ENCODE data around the gene RUSF1. TPM values are rescaled to one million over a fixed set of nuclear protein-coding genes. Genes with fewer than 3 reads are reported as not detected.
"Not testable (repeated sequence)": the region's sequence is repeated elsewhere in the genome, so short reads cannot be mapped to it uniquely, and the experiment has no call there.

Gene RUSF1
- total RNA-seq, result 10 to 100 TPM; 67.9 to 74.2 TPM

DNA sequence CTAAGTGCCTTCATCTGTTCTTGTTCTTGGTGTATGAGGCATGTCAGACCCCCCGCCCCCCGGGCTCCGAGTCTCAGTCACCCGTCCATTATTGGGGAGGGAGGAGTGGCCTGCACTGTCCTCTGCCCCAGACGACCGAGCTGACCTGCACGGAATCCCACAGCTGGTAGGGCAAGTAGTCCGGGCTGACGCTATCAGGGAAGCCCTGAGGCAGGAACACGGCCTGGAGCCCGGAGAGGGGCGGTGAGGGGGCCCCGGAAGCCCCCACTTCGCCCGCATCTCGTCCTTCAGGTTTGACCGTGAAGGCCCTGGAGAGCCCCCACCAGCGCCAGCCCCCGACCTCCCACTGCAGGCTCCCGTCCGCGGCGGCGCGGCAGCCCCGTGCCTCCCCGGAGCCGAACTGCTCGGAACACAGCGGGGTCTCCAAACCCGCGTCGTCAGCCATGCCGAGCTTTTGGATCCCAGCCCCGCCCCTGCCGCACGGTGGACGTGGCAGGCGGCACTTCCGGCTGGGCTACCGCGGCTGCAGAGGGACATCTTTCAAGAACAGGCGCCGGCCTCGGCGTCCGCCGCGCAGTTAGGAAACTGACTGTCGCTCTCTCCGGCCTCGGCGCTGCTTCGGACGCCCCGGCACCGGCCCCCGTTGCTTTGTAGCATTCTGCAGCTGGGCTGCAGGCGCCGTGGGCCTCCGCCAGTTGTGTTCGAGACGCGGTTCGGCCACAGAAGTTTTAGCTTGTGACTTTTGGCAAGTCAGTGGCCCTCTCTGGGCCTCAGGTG is at the start of gene RUSF1:
TSS of gene RUSF1 (minus strand) at position 463 of the 777 bp plus-strand sequence. CDS start at position 445, 18 bp downstream.
- Histone ChIP-seq H3K36me3 (no peaks in the 10 kb centered on the region), H3K27ac (peak within 1 kb of the TSS; percentile 91 to 95), H3K27me3 (replicated peaks; ENCODE audit: insufficient read depth) (no peaks in the 10 kb centered on the region), H3K9me3 (no peaks in the 10 kb centered on the region), H3K4me1 (ENCODE audit: control insufficient read depth in 1 of 2, low read depth in 2 of 2) (peaks cover 14 to 35% of the 10 kb centered on the region in 2 donors), H3K4me3 (peak within 1 kb of the TSS; percentile 87)
- no peak for TF ChIP-seq CTCF (IDR thresholded peaks at IDR 0.05)
- DNase-seq (ENCODE audit: low spot score) (peak; percentile 62), ATAC-seq (ENCODE audit: insufficient number of reproducible peaks, low FRiP score, low read depth) (peak; percentile 83)

- no peak for TF ChIP-seq CTCF (IDR thresholded peaks at IDR 0.05)
- ATAC-seq (ENCODE audit: insufficient number of reproducible peaks, low FRiP score, low read depth) (no peak), DNase-seq (ENCODE audit: low spot score) (no peak)
- Histone ChIP-seq H3K4me1 (ENCODE audit: control insufficient read depth in 1 of 2, low read depth in 2 of 2) (peaks cover 0 to under 1% of the 10 kb centered on the region in 2 donors), H3K9me3 (no peaks in the 10 kb centered on the region), H3K36me3 (no peaks in the 10 kb centered on the region), H3K27me3 (replicated peaks; ENCODE audit: insufficient read depth) (no peaks in the 10 kb centered on the region), H3K4me3 (no peak overlapping the region), H3K27ac (no peak overlapping the region)
Observed at GRCh38 chr16:31542763-31543162, 34.6 kb upstream of the RUSF1 start.

DNA sequence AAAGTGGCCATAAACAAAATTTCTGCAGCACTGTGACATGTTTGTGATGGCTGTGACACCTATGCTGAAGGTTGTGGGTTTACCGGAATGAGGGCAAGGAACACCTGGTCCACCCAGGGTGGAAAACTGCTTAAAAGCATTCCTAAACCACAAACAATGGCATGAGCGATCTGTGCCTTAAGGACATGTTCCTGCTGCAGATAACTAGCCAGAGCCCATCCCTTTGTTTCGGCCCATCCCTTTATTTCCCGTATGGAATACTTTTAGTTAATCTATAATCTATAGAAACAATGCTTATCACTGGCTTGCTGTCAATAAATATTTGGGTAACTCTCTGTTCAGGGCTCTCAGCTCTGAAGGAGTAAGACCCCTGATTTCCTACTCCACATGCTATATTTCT is 31.6 kb upstream of the RUSF1 start:
- H3K4me1 ChIP-seq (ENCODE audit: control insufficient read depth in 1 of 2, low read depth in 2 of 2); ATAC-seq (ENCODE audit: insufficient number of reproducible peaks, low FRiP score, low read depth); DNase-seq (ENCODE audit: low spot score); H3K36me3 ChIP-seq; H3K9me3 ChIP-seq; H3K27me3 ChIP-seq (replicated peaks; ENCODE audit: insufficient read depth); H3K4me3 ChIP-seq; H3K27ac ChIP-seq: not testable (repeated sequence)

- not testable (repeated sequence) for DNase-seq (ENCODE audit: low spot score); H3K4me3 ChIP-seq; H3K27me3 ChIP-seq (replicated peaks; ENCODE audit: insufficient read depth); H3K4me1 ChIP-seq (ENCODE audit: control insufficient read depth in 1 of 2, low read depth in 2 of 2); H3K9me3 ChIP-seq; H3K36me3 ChIP-seq; H3K27ac ChIP-seq; ATAC-seq (ENCODE audit: insufficient number of reproducible peaks, low FRiP score, low read depth)
Observed at GRCh38 chr16:31538243-31538598, 30.0 kb upstream of the RUSF1 start.

DNA sequence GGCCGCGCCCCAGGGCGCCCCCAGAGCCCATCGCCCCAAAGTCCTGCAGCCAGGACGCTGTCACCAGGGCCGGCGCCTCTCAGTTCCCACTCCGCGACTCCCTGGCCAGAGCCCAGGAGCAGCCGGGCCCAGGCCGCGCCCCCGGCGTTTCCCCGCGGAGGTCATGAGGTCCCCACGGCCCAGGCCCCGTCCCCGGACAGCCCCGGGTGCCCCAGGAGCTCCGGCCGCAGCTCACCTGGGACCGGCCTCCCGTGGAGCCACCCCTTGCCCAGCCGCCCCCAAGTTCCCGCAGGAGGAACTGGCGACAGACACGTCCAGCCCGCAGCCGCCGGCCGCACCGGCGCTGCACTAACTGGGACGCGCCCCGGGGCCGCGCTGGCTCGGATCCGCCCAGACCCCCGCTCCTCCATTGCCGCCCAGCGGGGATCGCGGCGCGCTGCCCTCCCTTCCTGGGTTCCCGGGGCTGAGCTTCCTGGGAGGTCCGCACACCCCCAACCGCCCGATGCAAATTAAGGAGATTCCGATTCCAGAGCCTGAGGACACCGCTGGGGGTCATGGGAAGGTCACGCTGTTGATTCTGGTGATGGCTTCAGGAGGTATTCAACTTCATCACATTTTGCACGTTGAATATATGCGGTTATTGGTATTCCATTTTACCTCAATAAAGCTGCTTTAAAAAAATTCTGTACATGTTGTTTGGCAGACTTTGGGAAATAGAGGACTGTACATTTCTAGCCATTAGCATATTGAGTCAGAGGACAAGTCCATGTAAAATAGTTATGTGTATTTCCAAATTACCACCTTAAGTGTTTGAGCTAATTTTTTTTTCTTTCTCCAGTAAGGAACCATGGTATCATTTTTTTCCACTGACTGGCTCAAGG is 29.4 kb upstream of the RUSF1 start:
- ATAC-seq (ENCODE audit: insufficient number of reproducible peaks, low FRiP score, low read depth) (no peak), DNase-seq (ENCODE audit: low spot score) (no peak)
- Histone ChIP-seq H3K36me3 (no peaks in the 10 kb centered on the region), H3K4me1 (ENCODE audit: control insufficient read depth in 1 of 2, low read depth in 2 of 2) (peaks cover 4 to 5% of the 10 kb centered on the region in 2 donors), H3K9me3 (no peaks in the 10 kb centered on the region), H3K27me3 (replicated peaks; ENCODE audit: insufficient read depth) (no peaks in the 10 kb centered on the region), H3K4me3 (peak overlapping the region; percentile 51), H3K27ac (no peak overlapping the region)
- no peak for TF ChIP-seq CTCF (IDR thresholded peaks at IDR 0.05)

GRCh38 chr16:31536804-31537361 is 28.7 kb upstream of the RUSF1 start:
- peaks cover 4 to 5% of the 10 kb centered on the region in 2 donors for H3K4me1 ChIP-seq (ENCODE audit: control insufficient read depth in 1 of 2, low read depth in 2 of 2)
- H3K4me3 ChIP-seq, result peak overlapping the region; percentile 51
- no peak for ATAC-seq (ENCODE audit: insufficient number of reproducible peaks, low FRiP score, low read depth)
- no peaks in the 10 kb centered on the region for H3K27me3 ChIP-seq (replicated peaks; ENCODE audit: insufficient read depth)
- H3K36me3 ChIP-seq, result no peaks in the 10 kb centered on the region
- no peak overlapping the region for H3K27ac ChIP-seq
- no peak for TF ChIP-seq CTCF (IDR thresholded peaks at IDR 0.05)
- H3K9me3 ChIP-seq, result no peaks in the 10 kb centered on the region
- no peak for DNase-seq (ENCODE audit: low spot score)
